Keratinocyte (primary cell): ENCODE data around the gene MYL12B. TPM values are rescaled to one million over a fixed set of nuclear protein-coding genes. Genes with fewer than 3 reads are reported as not detected.
"Not testable (repeated sequence)": the region's sequence is repeated elsewhere in the genome, so short reads cannot be mapped to it uniquely, and the experiment has no call there.

ENCODE experiments used
- DNase-seq: peaks from one replicate; pipeline ENCODE4 v3.0.0-alpha.2; 2011; ENCODE audit warnings: low read depth, missing footprints, low spot score
- FAIRE-seq: peaks from 2 replicates; lab custom pipeline; 2011; peaks lifted over from hg19 to GRCh38; lab: Jason Lieb, UNC
- H2AFZ ChIP-seq: 2 replicates; pipeline ENCODE4 v1.6.0; 2012; ENCODE audit warnings: low read length, control low read depth, inconsistent platforms; ENCODE audit not compliant: control insufficient read depth
- H3K27ac ChIP-seq: 2 replicates; pipeline ENCODE4 v1.5.1; 2011; ENCODE audit warnings: low read length; ENCODE audit not compliant: control insufficient read depth, insufficient read depth
- H3K27me3 ChIP-seq: 3 replicates; pipeline ENCODE4 v1.6.0; 2011; ENCODE audit warnings: low read length; ENCODE audit not compliant: control insufficient read depth, insufficient read depth; ENCODE audit errors: extremely low read depth
- H3K36me3 ChIP-seq, 2 experiments: 2 replicates in 1 of 2; 3 replicates in 1 of 2; pipeline ENCODE4 v1.5.1; 2011; ENCODE audit warnings: low read length in 2 of 2, mild to moderate bottlenecking in 1 of 2; ENCODE audit not compliant: control insufficient read depth in 2 of 2, insufficient read depth in 2 of 2; ENCODE audit errors: extremely low read depth in 1 of 2
- H3K4me1 ChIP-seq: 3 replicates; pipeline ENCODE4 v1.5.1; 2011; ENCODE audit warnings: low read length; ENCODE audit not compliant: control insufficient read depth, insufficient read depth; ENCODE audit errors: extremely low read depth
- H3K4me2 ChIP-seq: 3 replicates; pipeline ENCODE4 v1.6.0; 2011; ENCODE audit warnings: low read depth, low read length; ENCODE audit not compliant: control insufficient read depth, insufficient read depth; ENCODE audit errors: extremely low read depth
- H3K4me3 ChIP-seq, 3 experiments: fragments of 200-600 bp in 1 of 3; sonication (generic) in 1 of 3; 2 replicates in 2 of 3; 3 replicates in 1 of 3; pipeline ENCODE4 v1.5.1; 2011 to 2016; ENCODE audit warnings: low read length in 3 of 3, mild to moderate bottlenecking in 3 of 3, control low read depth in 2 of 3, inconsistent platforms in 1 of 3, low read depth in 1 of 3, mixed read lengths in 1 of 3, mixed run types in 1 of 3, moderate library complexity in 1 of 3; ENCODE audit not compliant: control insufficient read depth in 2 of 3, insufficient read depth in 2 of 3; ENCODE audit errors: extremely low read depth in 1 of 3
- H3K79me2 ChIP-seq: 2 replicates; pipeline ENCODE4 v1.6.0; 2012; ENCODE audit warnings: low read length; ENCODE audit not compliant: control insufficient read depth, insufficient read depth
- H3K9ac ChIP-seq: 3 replicates; pipeline ENCODE4 v1.6.0; 2011; ENCODE audit warnings: low read length; ENCODE audit not compliant: control insufficient read depth, insufficient read depth; ENCODE audit errors: extremely low read depth
- H3K9me1 ChIP-seq: 3 replicates; pipeline ENCODE4 v1.6.0; 2011; ENCODE audit warnings: low read length; ENCODE audit not compliant: control insufficient read depth, insufficient read depth; ENCODE audit errors: extremely low read depth
- H3K9me3 ChIP-seq: 2 replicates; pipeline ENCODE4 v1.5.1; 2012; ENCODE audit warnings: low read depth, low read length; ENCODE audit not compliant: control insufficient read depth
- H4K20me1 ChIP-seq: 3 replicates; pipeline ENCODE4 v1.6.0; 2011; ENCODE audit warnings: low read length; ENCODE audit not compliant: control insufficient read depth, insufficient read depth; ENCODE audit errors: extremely low read depth
- EZH2 ChIP-seq: IDR thresholded peaks from one replicate; pipeline ENCODE4 v1.6.1; 2012; ENCODE audit warnings: inconsistent platforms, mild to moderate bottlenecking, low read length, moderate library complexity
- dilution Hi-C: fragments of 300-500 bp; cut with MboI; formaldehyde crosslinking; loops from one replicate; pipeline ENCODE4 v1.7.0; 2020; ENCODE audit warnings: low sequenced_read_pairs; ENCODE audit not compliant: extremely low pct_ligation_motif_present
- polyA plus RNA-seq, 5 experiments: library from polyadenylated mRNA; depleted of rRNA in 3 of 5; stranded (reverse) in 3 of 5; stranded (forward) in 1 of 5; unstranded in 1 of 5; fragments of >200 nt; gene quantifications; 1 replicate in 1 of 5; 2 replicates in 3 of 5; 3 replicates in 1 of 5; pipeline versions ENCODE4 v1.2.1 to v1.2.3, GENCODE V29; 2011 to 2012; ENCODE audit warnings: missing spikeins in 2 of 5, low read depth in 1 of 5, low replicate concordance in 1 of 5
- TF ChIP-seq, protein P1 (sequence below), 3 experiments: IDR thresholded peaks in 1 of 3; conservative IDR thresholded peaks in 1 of 3; optimal IDR thresholded peaks in 1 of 3; 2 replicates in 2 of 3; 3 replicates in 1 of 3; pipeline versions ENCODE3 to v1.5.1; 2011; ENCODE audit warnings: low read length in 3 of 3, mild to moderate bottlenecking in 3 of 3, moderate library complexity in 2 of 3, control low read depth in 1 of 3, inconsistent platforms in 1 of 3; ENCODE audit not compliant: insufficient read depth in 2 of 3; ENCODE audit errors: extremely low read depth in 1 of 3

Gene MYL12B
- polyA plus RNA-seq, 1 donor (not counting 4 experiments of a cell fraction or from before 2014, with no cell fraction given) = 1,224 TPM

GRCh38 chr18:3306391-3306790 lies 44.5 kb downstream of the MYL12B start:
- dilution Hi-C loops = no loop called here
- Histone ChIP-seq H3K4me3 (peak overlapping the region in 2 of 3 experiments; percentile 39 to 63), H2AFZ (peak overlapping the region; percentile 14)

DNA sequence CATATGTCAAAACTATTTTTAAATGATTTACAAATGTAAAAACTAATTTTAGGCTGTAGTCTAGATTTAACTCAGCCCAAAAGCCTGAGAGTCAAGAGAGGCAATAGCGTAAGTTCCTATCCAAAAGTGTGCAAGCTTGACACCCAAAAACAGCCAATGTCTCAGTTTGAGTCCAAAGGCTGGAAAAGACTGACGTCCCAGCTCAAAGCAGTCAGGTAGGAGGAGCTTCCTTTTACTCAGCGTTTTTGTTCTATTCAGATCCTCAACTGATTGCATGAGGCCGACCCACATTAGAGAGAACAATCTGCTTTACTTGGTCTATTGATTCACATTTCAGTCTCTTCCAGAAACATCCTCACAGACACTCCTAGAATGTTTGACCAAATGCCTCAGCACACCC lies 51.8 kb downstream of the MYL12B start:
- FAIRE-seq (no peak), DNase-seq (no peak)
- Histone ChIP-seq H4K20me1 (no peaks in the 10 kb centered on the region), H3K4me3 (no peak overlapping the region), H3K4me2 (no peak overlapping the region), H3K27me3 (no peaks in the 10 kb centered on the region), H3K79me2 (no peaks in the 10 kb centered on the region), H3K36me3 (no peaks in the 10 kb centered on the region), H3K27ac (no peak overlapping the region), H2AFZ (no peak overlapping the region), H3K4me1 (no peaks in the 10 kb centered on the region), H3K9ac (no peak overlapping the region), H3K9me3 (no peaks in the 10 kb centered on the region), H3K9me1 (no peaks in the 10 kb centered on the region)
- TF ChIP-seq, protein P1, sequence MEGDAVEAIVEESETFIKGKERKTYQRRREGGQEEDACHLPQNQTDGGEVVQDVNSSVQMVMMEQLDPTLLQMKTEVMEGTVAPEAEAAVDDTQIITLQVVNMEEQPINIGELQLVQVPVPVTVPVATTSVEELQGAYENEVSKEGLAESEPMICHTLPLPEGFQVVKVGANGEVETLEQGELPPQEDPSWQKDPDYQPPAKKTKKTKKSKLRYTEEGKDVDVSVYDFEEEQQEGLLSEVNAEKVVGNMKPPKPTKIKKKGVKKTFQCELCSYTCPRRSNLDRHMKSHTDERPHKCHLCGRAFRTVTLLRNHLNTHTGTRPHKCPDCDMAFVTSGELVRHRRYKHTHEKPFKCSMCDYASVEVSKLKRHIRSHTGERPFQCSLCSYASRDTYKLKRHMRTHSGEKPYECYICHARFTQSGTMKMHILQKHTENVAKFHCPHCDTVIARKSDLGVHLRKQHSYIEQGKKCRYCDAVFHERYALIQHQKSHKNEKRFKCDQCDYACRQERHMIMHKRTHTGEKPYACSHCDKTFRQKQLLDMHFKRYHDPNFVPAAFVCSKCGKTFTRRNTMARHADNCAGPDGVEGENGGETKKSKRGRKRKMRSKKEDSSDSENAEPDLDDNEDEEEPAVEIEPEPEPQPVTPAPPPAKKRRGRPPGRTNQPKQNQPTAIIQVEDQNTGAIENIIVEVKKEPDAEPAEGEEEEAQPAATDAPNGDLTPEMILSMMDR (optimal IDR thresholded peaks at IDR 0.05 in 1 of 3, IDR thresholded peaks at IDR 0.05 in 1 of 3, conservative IDR thresholded peaks at IDR 0.05 in 1 of 3; ENCODE audit: extremely low read depth in 1 of 3, insufficient read depth in 2 of 3, low read length in 3 of 3) = no peak
- TF ChIP-seq EZH2 = no peak
- dilution Hi-C loops = no loop called here

More at GRCh38 chr18:3306391-3306790, 44.5 kb downstream of the MYL12B start:
- Histone ChIP-seq H3K27me3 (no peaks in the 10 kb centered on the region), H3K4me2 (peak overlapping the region; percentile 97), H3K27ac (peak overlapping the region; percentile 96), H3K9me1 (no peaks in the 10 kb centered on the region), H3K9me3 (no peaks in the 10 kb centered on the region), H3K36me3 (no peaks in the 10 kb centered on the region), H4K20me1 (no peaks in the 10 kb centered on the region), H3K79me2 (no peaks in the 10 kb centered on the region), H3K9ac (peak overlapping the region; percentile 78), H3K4me1 (peaks cover 26% of the 10 kb centered on the region)
- no peak for FAIRE-seq
- no peak for DNase-seq
- TF ChIP-seq, protein P1 (optimal IDR thresholded peaks at IDR 0.05 in 1 of 3, IDR thresholded peaks at IDR 0.05 in 1 of 3, conservative IDR thresholded peaks at IDR 0.05 in 1 of 3; ENCODE audit: extremely low read depth in 1 of 3, insufficient read depth in 2 of 3, low read length in 3 of 3) = no peak
- no peak for TF ChIP-seq EZH2

- H3K9ac ChIP-seq, H3K27ac ChIP-seq, FAIRE-seq, dilution Hi-C loops, H3K4me1 ChIP-seq, H2AFZ ChIP-seq, H3K9me1 ChIP-seq, H3K4me2 ChIP-seq, DNase-seq, H3K79me2 ChIP-seq, H3K27me3 ChIP-seq, H3K36me3 ChIP-seq, H3K4me3 ChIP-seq, H4K20me1 ChIP-seq, H3K9me3 ChIP-seq: not testable (repeated sequence)
Observed at GRCh38 chr18:3315344-3315743, 53.4 kb downstream of the MYL12B start.
